ENCODE data around the gene NFX1. TPM values are rescaled to one million over a fixed set of nuclear protein-coding genes. Genes with fewer than 3 reads are reported as not detected.

Gene NFX1
- 10 to 100 TPM; 32.0 to 56.5 TPM for total RNA-seq

DNA sequence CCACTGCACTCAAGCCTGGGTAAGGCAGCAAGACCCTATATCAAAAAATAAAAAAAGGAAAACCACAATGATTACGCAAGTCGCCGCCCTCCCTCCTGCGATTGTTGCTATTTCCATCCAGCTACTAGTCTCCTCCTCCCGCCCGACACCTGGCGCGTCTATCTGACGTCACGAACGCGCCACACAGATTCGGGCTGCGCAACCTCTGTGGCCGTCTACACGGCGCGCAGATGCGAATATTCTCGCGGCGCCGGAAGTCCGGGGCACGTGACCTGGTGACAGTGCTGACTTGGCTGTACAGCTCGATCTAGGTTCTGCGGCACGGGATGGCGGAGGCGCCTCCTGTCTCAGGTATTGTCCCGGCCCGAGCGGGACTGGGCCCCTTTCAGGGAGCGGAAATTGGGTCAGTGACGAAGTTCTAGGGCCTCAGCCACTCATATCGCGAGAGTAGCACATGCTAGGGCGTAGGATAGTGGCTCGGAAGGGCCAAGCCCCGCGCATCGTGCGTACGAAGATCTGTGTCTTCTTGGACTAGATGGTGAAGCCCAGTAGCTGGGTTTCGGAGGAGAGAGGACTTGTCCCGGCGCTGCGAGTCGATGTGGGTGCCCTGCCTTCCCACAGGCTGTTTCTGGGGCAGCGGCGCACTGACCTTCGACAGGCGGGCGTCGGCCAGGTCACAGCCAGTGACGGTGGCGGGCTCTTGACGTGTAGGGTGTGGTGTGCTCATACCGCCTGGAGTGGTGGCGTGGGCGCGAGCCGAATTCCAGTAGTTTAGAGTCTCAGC is at the start of gene NFX1:
Gene NFX1 (plus strand): TSS at position 270 of the 784 bp plus-strand sequence. CDS start 57 bp downstream, at position 327.
- Mint-ChIP-seq H3K36me3 (ENCODE audit: low read depth) (peaks cover 44% of the 10 kb centered on the region), H3K4me1 (peaks cover 36% of the 10 kb centered on the region), H3K27me3 (no peaks in the 10 kb centered on the region), H3K9me3 (no peaks in the 10 kb centered on the region), H3K27ac (peak within 1 kb of the TSS; percentile 99), H3K4me3 (peak within 1 kb of the TSS; percentile 89)
- peak; percentile 89 for ATAC-seq (replicated peaks)

DNA sequence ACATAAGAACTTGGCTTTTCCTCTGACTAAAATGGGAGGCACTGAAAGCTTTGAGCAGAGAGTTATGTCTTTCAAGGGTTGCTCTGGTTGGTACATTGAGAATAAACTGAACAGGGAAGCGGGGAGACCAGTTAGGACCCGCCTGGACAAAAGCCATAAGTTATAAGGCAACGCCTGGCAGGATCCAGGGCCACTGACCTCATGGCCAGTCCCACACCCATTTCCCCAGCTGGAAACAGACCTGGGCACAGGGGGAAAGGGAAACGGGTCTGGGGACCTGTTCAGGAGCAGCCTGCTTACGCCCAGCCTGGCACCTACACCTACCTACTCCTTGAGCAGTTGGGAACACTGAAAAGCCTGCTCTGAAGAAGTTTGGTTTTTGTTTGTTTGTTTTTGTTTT is 49.0 kb upstream of the NFX1 start:
- Mint-ChIP-seq H3K27ac (no peak overlapping the region), H3K9me3 (no peaks in the 10 kb centered on the region), H3K27me3 (no peaks in the 10 kb centered on the region), H3K4me1 (no peaks in the 10 kb centered on the region), H3K36me3 (ENCODE audit: low read depth) (no peaks in the 10 kb centered on the region), H3K4me3 (no peak overlapping the region)
- ATAC-seq (replicated peaks): no peak

DNA sequence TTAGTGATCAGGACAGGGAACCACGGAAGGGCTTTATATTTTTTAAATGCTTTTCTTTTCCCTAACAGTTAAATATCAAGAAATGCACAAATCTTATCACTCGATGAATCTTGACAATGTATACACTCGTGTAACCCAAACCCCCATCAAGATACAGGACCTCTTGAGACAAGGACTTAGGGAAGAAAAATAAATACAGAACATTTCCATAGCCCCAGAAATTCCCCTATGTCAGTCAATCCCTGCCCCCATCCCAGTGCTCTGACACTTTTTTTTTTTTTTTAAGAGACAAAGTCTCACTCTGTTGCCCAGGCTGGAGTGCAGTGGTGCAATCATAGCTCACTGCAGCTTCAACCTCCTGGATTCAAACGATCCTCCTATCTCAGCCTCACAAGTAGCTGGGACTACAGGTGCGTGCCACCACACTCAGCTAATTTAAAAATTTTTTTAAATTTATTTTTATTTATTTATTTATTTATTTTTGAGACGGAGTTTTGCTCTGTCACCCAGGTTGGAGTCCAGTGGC is 47.6 kb upstream of the NFX1 start:
- Mint-ChIP-seq H3K27me3 (no peaks in the 10 kb centered on the region), H3K27ac (no peak overlapping the region), H3K9me3 (no peaks in the 10 kb centered on the region), H3K4me3 (no peak overlapping the region), H3K4me1 (no peaks in the 10 kb centered on the region), H3K36me3 (ENCODE audit: low read depth) (peaks cover 7% of the 10 kb centered on the region)
- ATAC-seq (replicated peaks): no peak

DNA sequence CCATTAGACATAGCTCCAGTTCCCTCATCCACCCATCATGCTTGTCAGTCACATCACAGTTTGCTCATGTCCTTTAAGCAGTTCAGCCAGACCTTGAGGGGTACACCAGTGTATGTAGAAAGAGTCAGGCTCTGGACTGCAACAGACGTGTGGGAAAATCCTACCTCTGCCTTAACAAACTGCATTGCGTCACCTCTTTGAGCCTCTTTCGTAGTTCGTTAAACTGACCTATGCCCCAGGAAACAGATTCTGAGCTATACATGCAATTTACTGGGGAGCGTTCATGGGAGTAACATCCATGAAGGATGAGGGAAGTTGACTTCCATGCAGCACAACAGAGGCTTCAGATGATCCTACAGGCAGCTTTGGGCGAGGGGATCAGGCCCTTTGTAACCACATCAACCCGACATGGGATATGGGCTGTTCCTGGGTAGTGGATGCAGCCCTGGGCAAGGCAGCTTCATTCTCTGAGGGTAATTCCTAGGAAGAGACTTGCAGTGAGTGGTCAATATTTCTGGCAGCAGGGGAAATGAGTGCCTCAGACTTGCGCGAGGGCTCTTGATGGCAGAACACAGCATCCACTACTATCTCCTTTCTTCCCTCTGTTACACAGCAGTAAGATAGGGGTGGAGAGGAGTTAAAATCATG is 46.1 kb upstream of the NFX1 start:
- Mint-ChIP-seq H3K27me3 (no peaks in the 10 kb centered on the region), H3K4me1 (no peaks in the 10 kb centered on the region), H3K4me3 (no peak overlapping the region), H3K27ac (no peak overlapping the region), H3K9me3 (no peaks in the 10 kb centered on the region), H3K36me3 (ENCODE audit: low read depth) (peaks cover 12% of the 10 kb centered on the region)
- ATAC-seq (replicated peaks): no peak

DNA sequence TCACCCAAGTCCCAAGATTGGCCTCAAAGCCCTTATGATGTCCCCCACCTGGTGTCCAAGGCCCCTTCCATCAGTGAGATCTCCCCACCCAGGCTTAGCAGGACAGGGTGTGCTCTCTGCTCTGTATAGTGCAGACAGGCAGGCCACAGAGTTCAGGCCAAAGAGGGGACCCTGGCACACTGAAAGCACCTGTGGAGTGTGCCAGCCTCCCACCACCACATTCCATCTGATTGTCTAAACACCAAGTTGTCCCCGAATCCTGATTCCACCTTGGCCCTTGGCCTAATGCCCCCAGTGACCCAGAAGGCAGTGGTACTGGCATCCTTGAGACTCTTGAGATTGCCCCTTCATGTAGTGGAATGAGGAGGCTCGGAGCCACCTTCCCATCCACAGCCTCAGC is 45.0 kb upstream of the NFX1 start:
- no peaks in the 10 kb centered on the region for H3K9me3 Mint-ChIP-seq
- no peaks in the 10 kb centered on the region for H3K4me1 Mint-ChIP-seq
- peaks cover 21% of the 10 kb centered on the region for H3K36me3 Mint-ChIP-seq (ENCODE audit: low read depth)
- H3K27me3 Mint-ChIP-seq: no peaks in the 10 kb centered on the region
- no peak overlapping the region for H3K27ac Mint-ChIP-seq
- ATAC-seq (replicated peaks): no peak
- H3K4me3 Mint-ChIP-seq: no peak overlapping the region

DNA sequence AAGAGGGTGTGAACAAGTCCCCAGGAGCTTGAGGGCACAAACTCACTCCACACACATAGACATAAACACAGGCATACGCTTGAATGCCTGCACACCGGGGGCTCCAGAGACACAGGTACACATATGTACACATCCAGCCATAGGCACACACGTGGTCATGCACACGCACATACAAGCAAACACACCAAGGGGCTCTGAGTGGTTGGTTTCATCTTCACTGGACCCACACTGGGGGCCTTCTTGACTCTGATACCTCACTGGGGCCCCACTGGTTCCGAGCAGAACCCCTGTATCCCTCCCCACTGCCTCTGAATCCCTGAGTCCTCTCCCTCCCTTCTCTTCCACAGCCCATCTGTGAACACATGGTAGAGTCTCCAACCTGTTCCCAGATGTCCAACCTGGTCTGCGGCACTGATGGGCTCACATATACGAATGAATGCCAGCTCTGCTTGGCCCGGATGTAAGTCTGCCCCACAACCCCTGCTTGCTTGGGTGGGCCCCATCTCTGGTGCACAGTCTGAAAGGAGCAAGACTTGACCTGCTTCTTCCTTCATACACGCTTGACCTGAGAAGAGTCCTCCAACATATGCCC is 44.0 kb upstream of the NFX1 start:
- ATAC-seq (replicated peaks): no peak

DNA sequence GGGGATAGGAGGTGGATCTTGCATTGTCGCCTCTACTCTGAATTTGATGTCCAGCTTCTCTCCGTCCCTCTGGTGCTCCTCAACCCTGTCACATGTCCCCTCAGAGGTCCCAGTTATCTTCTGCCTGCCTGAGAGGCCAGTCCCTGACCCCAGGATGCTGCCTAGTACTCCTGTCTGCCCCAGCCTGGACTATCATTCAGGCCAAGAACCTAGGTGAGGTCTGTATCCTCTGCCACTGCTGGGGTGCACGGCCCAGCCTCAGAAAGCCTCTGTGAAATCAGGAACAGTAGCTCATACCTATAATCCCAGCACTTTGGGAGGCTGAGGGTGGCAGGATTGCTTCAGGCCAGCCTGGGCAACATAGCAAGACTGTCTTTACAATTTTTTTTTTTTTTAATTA is 41.7 kb upstream of the NFX1 start:
- Mint-ChIP-seq H3K9me3 (no peaks in the 10 kb centered on the region), H3K4me3 (no peak overlapping the region), H3K27ac (no peak overlapping the region), H3K36me3 (ENCODE audit: low read depth) (peaks cover 46% of the 10 kb centered on the region), H3K27me3 (no peaks in the 10 kb centered on the region), H3K4me1 (no peaks in the 10 kb centered on the region)
- no peak for ATAC-seq (replicated peaks)

More for the DNA sequence above, 44.0 kb upstream of the NFX1 start:
- H3K36me3 Mint-ChIP-seq (ENCODE audit: low read depth): peaks cover 31% of the 10 kb centered on the region
- no peak overlapping the region for H3K4me3 Mint-ChIP-seq
- no peaks in the 10 kb centered on the region for H3K9me3 Mint-ChIP-seq
- H3K4me1 Mint-ChIP-seq: no peaks in the 10 kb centered on the region
- no peaks in the 10 kb centered on the region for H3K27me3 Mint-ChIP-seq
- no peak overlapping the region for H3K27ac Mint-ChIP-seq

DNA sequence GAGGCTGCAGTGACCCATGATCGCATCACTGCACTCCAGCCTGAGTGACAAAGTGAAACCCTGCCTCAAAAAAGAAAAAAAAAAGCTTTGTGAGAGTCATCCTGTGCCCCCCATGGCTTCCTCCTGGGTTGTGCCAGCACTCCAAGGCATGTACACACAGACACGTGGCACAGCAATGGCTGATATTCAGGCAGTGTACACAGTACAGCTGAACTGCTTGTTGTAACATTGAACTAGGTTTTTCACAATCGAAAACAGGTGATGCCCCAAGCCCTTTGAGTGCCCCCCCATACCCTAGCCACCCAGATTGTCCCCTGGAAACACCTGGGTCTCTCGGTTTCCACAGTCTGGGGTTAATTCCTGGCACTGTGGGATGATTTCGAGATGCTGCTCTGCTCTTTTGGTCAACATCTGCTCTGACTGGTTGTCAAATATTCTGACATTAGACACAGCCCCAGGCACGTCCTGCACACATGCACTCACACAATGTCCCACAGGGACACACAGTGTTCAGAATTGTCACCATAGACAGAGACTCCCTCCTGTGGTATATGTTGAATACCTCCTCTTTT is 41.1 kb upstream of the NFX1 start:
- no peak overlapping the region for H3K27ac Mint-ChIP-seq

DNA sequence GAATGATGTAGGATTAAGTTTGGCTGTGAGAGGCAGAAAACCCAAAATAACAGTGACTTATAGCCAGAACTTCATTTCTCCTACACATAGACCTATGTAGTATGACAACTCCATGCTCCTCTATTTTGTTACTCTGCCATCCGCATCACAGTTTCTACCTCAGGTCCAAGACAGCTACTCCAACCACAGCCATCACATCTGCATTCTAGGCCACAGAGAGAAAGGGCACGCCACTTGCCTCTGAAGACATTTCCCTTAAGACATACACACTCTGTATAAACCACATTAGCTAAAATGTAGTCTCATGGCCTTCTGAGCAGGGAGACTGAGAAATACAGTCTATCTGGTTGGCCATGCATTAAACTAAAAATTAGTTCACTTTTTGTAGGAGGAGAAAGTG is 40.3 kb upstream of the NFX1 start:
- no peaks in the 10 kb centered on the region for H3K27me3 Mint-ChIP-seq
- H3K9me3 Mint-ChIP-seq: no peaks in the 10 kb centered on the region
- ATAC-seq (replicated peaks): no peak
- no peaks in the 10 kb centered on the region for H3K4me1 Mint-ChIP-seq
- H3K36me3 Mint-ChIP-seq (ENCODE audit: low read depth): peaks cover 60% of the 10 kb centered on the region
- no peak overlapping the region for H3K27ac Mint-ChIP-seq
- H3K4me3 Mint-ChIP-seq: no peak overlapping the region

More for the DNA sequence above, 41.1 kb upstream of the NFX1 start:
- H3K9me3 Mint-ChIP-seq: no peaks in the 10 kb centered on the region
- no peaks in the 10 kb centered on the region for H3K4me1 Mint-ChIP-seq
- H3K4me3 Mint-ChIP-seq: no peak overlapping the region
- no peak for ATAC-seq (replicated peaks)
- peaks cover 52% of the 10 kb centered on the region for H3K36me3 Mint-ChIP-seq (ENCODE audit: low read depth)
- H3K27me3 Mint-ChIP-seq: no peaks in the 10 kb centered on the region

DNA sequence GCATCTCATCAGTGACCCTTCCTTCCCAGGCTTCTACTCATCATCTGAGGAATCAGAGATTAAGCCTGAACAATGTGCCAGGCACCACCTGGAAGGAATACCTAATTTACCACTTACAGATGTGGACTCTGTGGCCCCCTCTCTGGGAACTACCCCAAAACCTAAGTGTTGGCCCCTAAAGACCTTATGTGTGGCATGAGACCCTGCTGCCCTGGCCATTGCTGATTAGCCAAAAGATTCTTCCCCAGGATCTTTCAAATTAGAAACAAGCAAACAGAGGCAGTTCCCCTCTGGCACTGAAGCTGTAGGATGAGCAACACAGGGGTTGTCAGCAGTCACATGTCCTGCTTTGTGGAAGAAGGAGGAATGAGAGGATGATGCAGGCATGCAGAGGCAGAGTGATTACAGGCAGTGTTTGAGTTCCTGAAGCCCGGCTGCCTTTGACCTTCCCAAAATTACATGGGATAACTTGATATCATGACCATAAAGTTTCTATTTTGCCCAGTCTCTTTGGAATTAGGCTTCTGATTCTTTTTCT is 39.8 kb upstream of the NFX1 start:
- Mint-ChIP-seq H3K4me3 (no peak overlapping the region), H3K36me3 (ENCODE audit: low read depth) (peaks cover 65% of the 10 kb centered on the region), H3K9me3 (no peaks in the 10 kb centered on the region), H3K27ac (no peak overlapping the region), H3K27me3 (no peaks in the 10 kb centered on the region), H3K4me1 (no peaks in the 10 kb centered on the region)
- no peak for ATAC-seq (replicated peaks)

DNA sequence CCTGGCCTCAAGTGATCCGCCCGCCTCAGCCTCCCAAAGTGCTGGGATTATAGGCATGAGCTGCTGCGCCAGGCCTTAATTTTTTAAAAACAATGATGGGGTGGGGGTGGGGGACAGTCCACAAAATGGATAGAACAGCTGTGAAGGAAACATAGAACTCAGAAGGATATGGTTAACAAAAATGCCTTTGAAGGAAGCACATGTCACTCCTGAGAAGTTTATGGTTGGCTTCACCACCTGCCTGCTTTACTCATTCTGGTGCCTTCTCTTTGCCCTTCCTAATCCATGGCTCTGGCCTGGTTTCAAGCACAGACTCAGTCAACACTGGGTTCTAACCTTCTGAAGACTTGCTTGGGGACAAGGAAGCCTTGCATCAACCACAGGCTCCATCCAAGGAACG is 36.1 kb upstream of the NFX1 start:
- H3K36me3 Mint-ChIP-seq (ENCODE audit: low read depth): peaks cover 90% of the 10 kb centered on the region
- H3K4me3 Mint-ChIP-seq: no peak overlapping the region
- no peaks in the 10 kb centered on the region for H3K9me3 Mint-ChIP-seq
- H3K27me3 Mint-ChIP-seq: no peaks in the 10 kb centered on the region
- no peaks in the 10 kb centered on the region for H3K4me1 Mint-ChIP-seq
- no peak for ATAC-seq (replicated peaks)
- H3K27ac Mint-ChIP-seq: no peak overlapping the region

DNA sequence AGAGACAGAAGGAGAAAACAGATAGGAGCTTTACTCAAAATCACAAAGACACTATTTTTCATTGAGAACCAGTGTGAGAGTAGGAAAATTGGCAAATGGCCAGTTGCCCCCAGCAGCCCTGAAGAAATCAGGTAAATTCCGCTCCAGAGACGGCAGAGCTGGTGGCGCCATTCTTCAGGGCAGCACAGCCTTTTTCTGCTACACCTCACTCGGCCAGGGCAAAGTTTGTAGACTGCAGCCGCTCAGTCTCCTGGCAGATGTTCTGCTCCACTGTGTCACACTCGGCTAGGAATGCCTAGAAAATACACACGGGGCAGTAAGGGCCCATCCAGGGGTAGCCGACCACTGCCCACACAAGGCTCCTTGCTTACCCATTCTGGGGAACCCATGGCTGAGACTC is 35.3 kb upstream of the NFX1 start:
- Mint-ChIP-seq H3K9me3 (no peaks in the 10 kb centered on the region), H3K4me3 (no peak overlapping the region), H3K36me3 (ENCODE audit: low read depth) (peaks cover 91% of the 10 kb centered on the region), H3K4me1 (no peaks in the 10 kb centered on the region), H3K27ac (no peak overlapping the region), H3K27me3 (no peaks in the 10 kb centered on the region)
- no peak for ATAC-seq (replicated peaks)

DNA sequence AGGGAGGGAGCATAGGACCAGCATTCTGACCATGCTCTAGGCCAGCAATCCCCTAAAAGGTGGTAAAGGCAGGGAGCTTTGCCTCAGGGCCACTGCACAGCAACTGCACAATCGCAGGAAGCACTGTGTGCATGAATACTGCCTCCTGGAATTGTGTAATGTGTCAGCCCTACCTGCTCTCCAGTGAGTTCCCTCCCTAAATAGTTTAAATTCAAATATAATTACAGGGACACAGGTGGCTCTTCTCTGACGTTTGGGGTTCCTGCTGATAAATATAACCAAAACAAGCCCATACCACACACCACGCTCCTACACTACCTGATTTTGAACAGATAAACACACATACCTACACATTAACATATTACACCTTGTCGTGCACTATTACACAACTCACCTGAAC is 34.8 kb upstream of the NFX1 start:
- no peaks in the 10 kb centered on the region for H3K9me3 Mint-ChIP-seq
- ATAC-seq (replicated peaks): no peak
- H3K27me3 Mint-ChIP-seq: no peaks in the 10 kb centered on the region
- H3K4me1 Mint-ChIP-seq: no peaks in the 10 kb centered on the region
- peaks cover 93% of the 10 kb centered on the region for H3K36me3 Mint-ChIP-seq (ENCODE audit: low read depth)
- H3K4me3 Mint-ChIP-seq: no peak overlapping the region
- no peak overlapping the region for H3K27ac Mint-ChIP-seq

DNA sequence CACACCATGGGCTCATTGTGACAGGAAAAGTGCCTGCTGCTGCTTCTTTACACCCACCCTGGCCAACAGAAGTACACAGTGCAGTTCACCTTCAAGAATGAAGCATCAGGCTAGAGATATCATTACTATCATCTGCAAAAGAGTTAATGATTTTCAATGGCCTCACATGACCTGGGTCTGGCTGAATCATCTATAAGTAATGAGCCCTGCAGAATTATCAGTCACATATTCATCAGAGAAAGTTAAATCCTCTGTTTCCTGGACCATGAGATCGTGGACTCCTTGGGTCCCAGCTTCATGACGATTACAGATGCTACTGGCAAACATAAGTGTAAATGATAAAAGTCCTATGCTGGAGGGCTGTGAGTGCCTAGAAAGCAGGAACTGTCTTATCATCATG is 34.1 kb upstream of the NFX1 start:
- H3K27me3 Mint-ChIP-seq: no peaks in the 10 kb centered on the region
- H3K9me3 Mint-ChIP-seq: no peaks in the 10 kb centered on the region
- ATAC-seq (replicated peaks): no peak
- H3K36me3 Mint-ChIP-seq (ENCODE audit: low read depth): peaks cover 93% of the 10 kb centered on the region
- no peaks in the 10 kb centered on the region for H3K4me1 Mint-ChIP-seq
- H3K27ac Mint-ChIP-seq: no peak overlapping the region
- no peak overlapping the region for H3K4me3 Mint-ChIP-seq

Measured in activated T-helper 17 cell treated with anti-CD3 and anti-CD28 coated beads, Interleukin-2, amount 50 U/mL, for 72 hours (primary cell).